Placental pericyte (primary cell): ENCODE measurements around the gene MSANTD2. TPM values are rescaled to one million over a fixed set of nuclear protein-coding genes. Genes with fewer than 3 reads are reported as not detected.

ENCODE experiments used
- total RNA-seq: library from RNA; depleted of rRNA; stranded (reverse); fragments of >200 nt; gene quantifications from 2 replicates; pipeline ENCODE4 v1.2.3, GENCODE V29; 2012

The MSANTD2 gene
- 5.9 and 25.6 TPM in 2 replicates for total RNA-seq

DNA sequence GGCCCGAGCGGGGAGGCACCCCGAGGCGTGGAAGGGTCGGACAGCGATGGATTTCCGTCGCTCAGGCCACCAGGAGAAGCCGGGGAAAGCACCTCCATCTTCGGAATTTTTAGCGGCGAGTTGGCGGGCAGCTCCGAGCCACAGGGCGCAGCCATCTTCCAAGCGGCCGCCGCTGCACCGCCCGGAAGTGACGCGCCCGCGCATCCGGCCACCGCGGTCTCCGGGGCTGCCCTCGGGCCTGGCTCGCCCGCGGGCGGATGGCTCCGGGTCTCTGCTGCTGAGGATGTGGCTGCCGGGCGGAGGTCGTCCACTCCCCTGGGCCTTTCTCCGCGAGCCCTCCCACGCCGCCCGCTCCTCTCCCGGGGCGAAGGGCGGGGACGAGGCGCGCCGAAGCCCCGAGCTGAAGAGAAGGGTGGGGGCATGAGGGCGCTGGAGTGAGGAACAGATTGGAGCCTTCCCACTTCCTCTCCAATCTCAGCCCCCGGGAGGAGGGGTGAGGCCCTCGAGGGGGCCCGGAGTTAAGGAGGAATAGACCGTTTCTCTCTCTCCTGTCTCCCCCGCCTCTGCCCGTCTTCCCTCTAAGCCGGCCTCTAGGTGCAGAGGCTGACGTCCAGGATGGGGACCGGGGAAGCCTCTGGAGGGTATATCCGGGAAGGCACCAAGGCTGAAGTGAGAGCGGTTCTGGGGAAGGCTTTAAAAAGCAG, at the start of gene MSANTD2:
MSANTD2 (minus strand) TSS at position 181 of the 704 bp plus-strand sequence; CDS start at position 155, 26 bp downstream.

DNA sequence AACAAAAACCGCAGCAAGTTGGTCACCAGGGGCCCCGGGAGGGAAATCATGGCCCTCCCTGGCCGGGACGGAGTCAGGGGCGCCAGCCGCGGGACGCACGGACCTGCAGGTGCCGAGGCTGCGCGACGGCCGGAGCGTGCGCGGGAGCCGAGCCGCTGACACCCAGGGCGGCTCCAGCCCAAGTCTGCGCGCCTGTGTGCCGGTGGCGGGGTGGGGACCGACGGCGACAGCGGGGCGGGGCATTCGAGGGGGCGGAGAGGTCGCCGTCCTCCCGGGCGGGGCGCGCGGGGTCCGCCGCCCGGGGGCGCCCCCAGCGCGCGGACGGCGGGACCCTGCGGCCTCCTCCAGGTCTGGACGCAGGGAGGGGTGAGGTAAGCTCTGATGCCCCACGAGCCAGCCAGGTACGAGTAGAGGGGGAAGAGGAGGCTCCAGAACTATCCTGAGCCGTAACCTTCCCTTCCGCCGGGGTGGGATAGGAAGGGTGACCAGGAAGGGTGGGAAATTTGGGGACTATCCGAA, 38.0 kb downstream of the MSANTD2 start, which contains the start of gene ESAM:
ESAM (minus strand) TSS at position 186 of the 519 bp plus-strand sequence; CDS start at position 50, 136 bp downstream.

DNA sequence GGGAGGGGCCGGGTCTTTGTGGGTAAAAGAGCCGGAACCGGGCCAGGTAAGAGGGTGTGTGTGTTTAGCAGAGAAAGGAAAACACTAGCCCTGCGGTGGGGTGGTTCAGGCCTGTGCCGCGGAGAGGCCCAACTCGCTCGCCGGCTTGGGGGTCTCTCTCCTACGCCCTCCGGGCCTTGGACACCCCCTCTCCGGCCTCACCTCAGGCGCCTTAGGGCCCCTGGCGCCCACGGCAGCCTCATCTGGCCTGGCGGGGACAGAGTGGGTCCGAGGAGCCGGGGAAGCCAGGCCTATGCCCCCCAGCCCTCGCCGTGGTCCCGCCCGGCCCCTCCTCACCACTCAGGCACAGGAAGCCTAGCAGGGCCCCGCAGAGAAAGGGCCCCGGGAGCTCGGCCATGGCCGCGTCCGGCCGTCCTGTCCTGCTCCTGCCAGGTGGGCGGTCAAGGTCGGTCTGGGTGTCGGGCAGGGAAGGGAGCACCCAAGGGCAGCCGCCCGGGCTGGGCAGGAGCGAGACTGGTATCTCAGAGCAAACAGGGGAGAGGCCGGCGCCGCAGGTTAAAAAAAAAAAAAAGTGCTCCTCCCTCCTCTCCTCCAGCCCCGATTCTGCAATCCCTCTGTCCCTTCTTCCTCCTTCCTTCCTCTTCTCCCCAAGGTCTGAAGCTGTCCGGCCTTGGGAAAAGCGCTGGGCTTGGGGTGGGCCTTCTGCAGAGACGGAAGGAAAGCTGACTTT, 48.3 kb downstream of the MSANTD2 start, which contains the start of gene VSIG2:
VSIG2 (minus strand) TSS at position 515 of the 730 bp plus-strand sequence; CDS start at position 397, 118 bp downstream.

DNA sequence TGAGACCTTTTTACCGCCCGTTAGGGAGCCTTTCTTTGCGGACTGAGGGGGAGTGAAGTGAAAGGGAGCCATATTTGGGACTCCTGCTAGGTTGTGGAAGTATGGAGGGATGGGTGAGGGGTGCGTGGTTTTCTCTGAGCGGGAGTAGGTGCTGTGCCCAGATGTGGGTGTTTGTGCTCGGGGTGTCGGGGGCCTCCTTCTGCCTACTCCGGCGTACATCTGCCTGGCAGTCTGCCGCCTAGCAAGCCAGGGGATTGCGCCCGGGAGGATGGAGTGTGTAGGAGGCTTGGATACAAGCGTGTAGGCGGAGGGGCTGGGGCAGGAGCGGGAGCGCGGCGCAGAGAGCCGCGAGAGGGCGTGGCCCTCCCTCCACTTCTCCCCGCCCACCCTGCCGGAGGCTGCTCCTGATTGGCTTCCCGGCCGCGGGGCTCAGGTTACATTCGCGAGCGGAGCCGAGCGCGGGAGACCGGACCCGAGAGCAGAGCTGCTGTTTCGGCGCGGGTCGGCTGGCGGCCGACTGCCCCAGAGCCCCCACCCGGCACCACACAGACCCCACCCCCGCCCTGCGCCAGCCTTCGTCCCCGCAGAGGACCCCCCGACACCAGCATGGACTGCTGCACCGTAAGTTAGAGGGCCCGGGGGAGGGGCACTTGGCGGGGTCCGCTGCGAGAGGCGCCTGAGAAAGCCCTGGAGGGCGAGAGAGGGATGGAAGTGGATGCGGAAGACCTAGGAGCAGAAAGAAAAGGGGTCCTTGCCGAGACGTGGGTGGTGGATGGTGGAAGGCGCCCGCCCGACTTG, 60.5 kb downstream of the MSANTD2 start, which contains the start of gene NRGN:
NRGN (plus strand) TSS at position 464 of the 798 bp plus-strand sequence; CDS start at position 607, 143 bp downstream.

Other genes starting within 250 kb of the MSANTD2 start
- gene OR8A1, start 230.4 kb downstream of the MSANTD2 start, total RNA-seq: under 0.01 TPM in 2 replicates
- not detected in 2 replicates for gene PANX3, start 189.0 kb downstream of the MSANTD2 start, total RNA-seq
- 26.6 and 37.9 TPM in 2 replicates for gene TBRG1, start 177.5 kb downstream of the MSANTD2 start, total RNA-seq
- gene SIAE, start 126.7 kb downstream of the MSANTD2 start, total RNA-seq: 6.9 and 12.7 TPM in 2 replicates
- 5.0 and 7.9 TPM in 2 replicates for gene SPA17, start 126.5 kb downstream of the MSANTD2 start, total RNA-seq
- gene NRGN, start 60.5 kb downstream of the MSANTD2 start, total RNA-seq: 2.3 TPM in 1 of 2 replicates, not detected in the other
- not detected in 2 replicates for gene VSIG2, start 48.2 kb downstream of the MSANTD2 start, total RNA-seq
- gene ESAM, start 38.1 kb downstream of the MSANTD2 start, total RNA-seq: 0.22 and 2.7 TPM in 2 replicates
- 9.0 and 11.2 TPM in 2 replicates for gene ROBO3, start 65.0 kb upstream of the MSANTD2 start, total RNA-seq
- gene ROBO4, start 97.5 kb upstream of the MSANTD2 start, total RNA-seq: 0.88 and 2.7 TPM in 2 replicates
- not detected in 2 replicates for gene HEPN1, start 118.8 kb upstream of the MSANTD2 start, total RNA-seq
- gene HEPACAM, start 135.6 kb upstream of the MSANTD2 start, total RNA-seq: under 0.01 TPM in 1 of 2 replicates, not detected in the other
- 0.66 and 7.9 TPM in 2 replicates for gene CCDC15, start 153.8 kb upstream of the MSANTD2 start, total RNA-seq